ENCODE results near the gene CXXC1.
"Not testable (repeated sequence)": the region's sequence is repeated elsewhere in the genome, so short reads cannot be mapped to it uniquely, and the experiment has no call there.

GRCh38 chr18:50308851-50309250 lies 21.4 kb upstream of the CXXC1 start:
- TF ChIP-seq CTCF (conservative IDR thresholded peaks at IDR 0.05); EZH2 (IDR thresholded peaks at IDR 0.05; ENCODE audit: low read depth): not testable (repeated sequence)

Measured in PC-9 (cell line).